GM18858 (cell line): Measurements from ENCODE around the gene PPFIA3.
"Not testable (repeated sequence)": the region's sequence is repeated elsewhere in the genome, so short reads cannot be mapped to it uniquely, and the experiment has no call there.

Source experiments
- ATAC-seq: cut with Tn5 transposase; IDR thresholded peaks from one replicate; pipeline ENCODE4 v1.9.1; 2021; ENCODE audit not compliant: unreplicated experiment

The PPFIA3 gene

DNA sequence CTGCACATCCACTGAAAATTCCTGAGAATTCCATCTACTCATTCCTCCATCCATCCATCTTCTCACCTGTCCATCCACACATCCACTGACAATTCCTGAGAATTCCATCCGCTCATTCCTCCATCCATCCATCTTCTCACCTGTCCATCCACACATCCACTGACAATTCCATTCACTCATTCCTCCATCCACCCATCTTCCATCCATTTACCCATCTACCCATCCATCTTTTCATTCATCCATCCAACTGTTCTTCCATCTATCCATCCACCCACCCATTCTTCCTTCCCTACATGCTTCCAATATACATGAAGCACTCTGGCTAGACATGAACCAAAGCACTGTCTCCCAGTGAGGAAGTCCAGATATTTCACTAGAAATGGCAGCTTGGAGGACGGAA is 53.9 kb downstream of the PPFIA3 start:
- no peak for ATAC-seq

DNA sequence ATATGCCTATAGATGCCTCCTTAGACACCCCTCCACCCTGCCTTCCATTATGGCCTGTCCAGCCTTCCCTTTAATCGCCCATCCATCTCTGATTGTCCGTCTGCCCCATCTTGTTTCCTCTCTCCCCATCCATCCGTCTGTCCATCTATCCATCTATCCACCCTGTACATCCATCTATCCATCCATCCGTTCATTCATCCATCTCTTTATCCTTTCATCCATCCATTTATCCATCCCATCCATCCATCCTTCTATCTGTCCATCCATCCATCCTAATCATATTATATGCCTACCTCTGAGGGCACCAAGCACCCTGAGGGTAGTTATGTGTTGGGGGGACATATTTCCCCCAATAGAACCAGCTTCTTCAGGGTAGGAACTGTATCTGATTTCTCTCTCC is 61.3 kb downstream of the PPFIA3 start:
- no peak for ATAC-seq

DNA sequence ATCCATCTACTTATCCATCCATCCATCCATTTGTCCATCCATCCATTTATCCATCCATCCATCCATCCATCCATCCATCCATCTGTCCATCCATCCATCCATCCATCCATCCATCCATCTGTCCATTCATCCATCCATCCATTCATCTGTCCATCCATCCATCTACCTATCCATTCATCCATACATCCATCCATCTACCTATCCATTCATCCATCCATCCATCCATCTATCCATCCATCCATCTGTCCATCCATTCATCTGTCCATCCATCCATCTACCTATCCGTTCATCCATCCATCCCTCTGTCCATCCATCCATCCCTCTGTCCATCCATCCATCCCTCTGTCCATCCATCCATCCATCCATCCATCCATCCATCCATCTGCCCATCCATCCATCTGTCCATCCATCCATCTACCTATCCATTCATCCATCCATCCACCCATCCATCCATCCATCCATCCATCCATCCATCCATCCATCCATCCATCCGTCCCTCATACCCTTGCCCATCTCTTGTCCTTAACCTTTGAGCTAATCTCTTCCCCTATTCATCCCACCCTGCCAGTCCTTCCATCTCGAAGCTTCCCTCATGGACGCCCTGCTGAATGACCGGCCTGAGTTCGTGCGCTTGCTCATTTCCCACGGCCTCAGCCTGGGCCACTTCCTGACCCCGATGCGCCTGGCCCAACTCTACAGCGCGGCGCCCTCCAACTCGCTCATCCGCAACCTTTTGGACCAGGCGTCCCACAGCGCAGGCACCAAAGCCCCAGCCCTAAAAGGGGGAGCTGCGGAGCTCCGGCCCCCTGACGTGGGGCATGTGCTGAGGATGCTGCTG is 62.9 kb downstream of the PPFIA3 start:
- ATAC-seq: not testable (repeated sequence)

DNA sequence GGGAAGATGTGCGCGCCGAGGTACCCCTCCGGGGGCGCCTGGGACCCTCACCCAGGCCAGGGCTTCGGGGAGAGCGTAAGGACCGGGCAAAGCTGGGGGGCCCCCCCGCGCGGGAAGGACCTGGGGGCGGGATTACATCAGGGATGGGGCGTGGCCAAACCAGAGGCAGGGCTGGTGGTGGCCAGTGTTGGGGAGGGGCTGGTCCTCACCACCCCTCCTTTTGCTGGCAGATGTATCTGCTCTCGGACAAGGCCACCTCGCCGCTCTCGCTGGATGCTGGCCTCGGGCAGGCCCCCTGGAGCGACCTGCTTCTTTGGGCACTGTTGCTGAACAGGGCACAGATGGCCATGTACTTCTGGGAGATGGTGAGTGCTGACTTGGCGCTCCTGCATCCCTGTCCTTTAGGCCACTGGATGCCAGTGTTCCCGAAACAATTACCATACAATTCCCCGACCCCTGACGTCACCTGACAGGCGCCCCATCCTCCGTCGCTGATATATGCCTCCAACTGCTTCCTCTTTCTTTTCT is 63.6 kb downstream of the PPFIA3 start:
- no peak for ATAC-seq

DNA sequence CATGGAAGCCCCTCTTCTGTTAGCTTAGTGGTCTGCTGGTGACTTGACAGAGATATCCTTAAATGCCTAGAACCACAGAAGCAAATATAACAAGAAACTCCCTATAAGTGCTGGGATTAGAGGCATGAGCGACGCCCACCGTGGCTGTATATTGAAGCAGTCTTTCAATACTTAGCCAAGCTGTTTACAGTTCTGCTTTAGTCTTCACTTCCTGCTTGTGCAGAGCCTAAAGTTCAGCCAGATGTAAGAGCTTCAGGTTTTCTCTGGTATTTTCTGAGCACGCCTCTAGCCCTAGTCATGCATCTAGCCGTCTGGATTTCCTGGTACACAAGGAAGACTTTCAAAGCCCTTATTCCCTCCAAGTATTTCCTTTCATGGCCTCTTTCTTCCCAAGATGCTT is 66.8 kb downstream of the PPFIA3 start:
- no peak for ATAC-seq

DNA sequence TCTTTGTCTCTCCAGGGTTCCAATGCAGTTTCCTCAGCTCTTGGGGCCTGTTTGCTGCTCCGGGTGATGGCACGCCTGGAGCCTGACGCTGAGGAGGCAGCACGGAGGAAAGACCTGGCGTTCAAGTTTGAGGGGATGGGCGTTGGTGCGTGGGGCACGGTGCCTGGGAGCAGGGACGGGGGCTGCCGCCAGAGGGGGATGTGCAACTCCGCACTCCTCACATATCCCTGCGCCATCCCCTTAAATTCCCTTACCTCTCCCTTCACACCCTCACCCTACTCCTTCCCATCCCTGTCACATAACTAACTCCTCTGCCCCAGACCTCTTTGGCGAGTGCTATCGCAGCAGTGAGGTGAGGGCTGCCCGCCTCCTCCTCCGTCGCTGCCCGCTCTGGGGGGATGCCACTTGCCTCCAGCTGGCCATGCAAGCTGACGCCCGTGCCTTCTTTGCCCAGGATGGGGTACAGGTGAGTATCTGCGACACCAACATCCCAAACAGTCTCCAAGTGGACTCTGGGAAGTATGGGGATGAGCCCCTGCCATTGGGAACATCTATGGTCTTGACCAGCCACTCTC is 69.4 kb downstream of the PPFIA3 start:
- no peak for ATAC-seq

DNA sequence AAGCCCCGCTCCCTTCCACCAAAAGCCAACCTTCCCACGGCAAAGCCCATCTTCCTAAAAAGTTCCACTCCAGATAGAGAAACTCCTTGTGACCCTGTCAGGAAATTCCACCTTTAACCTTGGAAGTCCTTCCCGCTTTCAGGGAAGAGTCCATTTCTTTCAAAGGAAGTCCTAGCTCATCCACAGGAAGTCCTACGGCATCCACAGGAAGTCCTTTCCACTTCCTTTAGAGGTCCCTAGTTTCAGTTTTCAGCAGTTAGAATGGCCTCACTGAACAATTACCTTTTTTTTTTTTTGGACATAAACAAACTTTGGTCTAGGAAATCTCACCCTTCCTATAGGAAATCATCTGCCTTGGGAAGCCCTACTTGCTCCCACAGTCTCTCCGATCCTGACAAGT is 69.9 kb downstream of the PPFIA3 start:
- no peak for ATAC-seq

DNA sequence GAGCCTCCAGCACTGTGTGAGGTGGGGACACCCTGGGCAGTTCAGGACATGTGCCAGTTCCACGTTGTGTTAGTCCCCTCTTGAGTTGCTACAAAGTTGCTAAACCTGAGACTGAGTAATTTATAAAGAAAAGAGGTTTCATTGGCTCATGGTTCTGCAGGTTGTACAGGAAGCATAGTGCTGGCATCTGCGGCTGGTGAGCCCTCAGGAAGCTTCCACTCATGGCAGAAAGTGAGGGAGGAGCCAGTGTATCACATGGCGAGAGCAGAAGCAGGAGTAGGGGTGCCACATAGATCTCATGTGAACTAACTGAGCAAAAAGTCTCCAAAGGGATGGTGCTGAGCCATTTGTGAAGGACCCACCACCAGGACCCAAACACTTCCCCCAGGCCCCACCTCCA is 71.4 kb downstream of the PPFIA3 start:
- no peak for ATAC-seq

DNA sequence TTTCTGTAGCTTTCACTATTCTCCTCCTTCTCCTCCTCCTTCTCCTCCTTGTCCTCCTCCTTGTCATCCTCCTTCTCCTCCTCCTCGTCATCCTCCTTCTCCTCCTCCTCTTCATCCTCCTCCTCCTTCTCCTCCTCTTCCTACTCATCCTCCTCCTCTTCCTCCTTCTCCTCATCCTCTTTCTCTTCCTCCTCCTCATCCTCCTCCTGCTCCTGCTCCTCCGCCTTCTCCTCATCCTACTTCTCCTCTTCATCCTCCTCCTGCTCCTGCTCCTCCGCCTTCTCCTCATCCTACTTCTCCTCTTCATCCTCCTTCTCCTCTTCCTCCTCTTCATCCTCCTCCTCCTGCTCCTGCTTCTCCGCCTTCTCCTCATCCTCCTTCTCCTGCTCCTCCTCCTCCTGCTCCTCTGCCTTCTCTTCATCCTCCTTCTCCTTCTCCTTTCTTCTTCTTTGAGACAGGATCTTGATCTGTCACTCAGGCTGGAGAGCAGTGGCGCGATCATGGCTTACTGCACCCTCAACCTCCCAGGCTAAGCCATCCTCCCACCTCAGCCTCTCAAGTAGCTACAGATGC is 74.6 kb downstream of the PPFIA3 start:
- no peak for ATAC-seq

DNA sequence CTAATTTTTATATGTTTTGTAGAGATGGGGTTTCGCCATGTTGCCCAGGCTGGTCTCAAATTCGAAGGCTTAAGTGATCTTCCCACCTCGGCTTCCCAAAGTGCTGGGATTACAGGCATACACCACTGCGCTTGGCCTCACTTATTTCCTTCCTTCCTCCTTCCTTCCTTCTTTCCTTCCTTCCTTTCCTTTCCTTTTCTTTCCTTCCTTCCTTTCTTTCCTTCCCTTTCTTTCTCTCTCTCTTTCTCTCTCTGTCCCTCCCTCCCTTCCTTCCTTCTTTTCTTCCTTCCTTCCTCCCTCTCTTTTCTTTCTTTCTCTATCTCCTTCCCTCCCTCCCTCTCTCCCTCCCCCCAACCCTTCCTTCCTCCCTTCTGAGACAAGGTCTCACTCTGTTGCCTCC is 75.1 kb downstream of the PPFIA3 start:
- ATAC-seq: no peak

DNA sequence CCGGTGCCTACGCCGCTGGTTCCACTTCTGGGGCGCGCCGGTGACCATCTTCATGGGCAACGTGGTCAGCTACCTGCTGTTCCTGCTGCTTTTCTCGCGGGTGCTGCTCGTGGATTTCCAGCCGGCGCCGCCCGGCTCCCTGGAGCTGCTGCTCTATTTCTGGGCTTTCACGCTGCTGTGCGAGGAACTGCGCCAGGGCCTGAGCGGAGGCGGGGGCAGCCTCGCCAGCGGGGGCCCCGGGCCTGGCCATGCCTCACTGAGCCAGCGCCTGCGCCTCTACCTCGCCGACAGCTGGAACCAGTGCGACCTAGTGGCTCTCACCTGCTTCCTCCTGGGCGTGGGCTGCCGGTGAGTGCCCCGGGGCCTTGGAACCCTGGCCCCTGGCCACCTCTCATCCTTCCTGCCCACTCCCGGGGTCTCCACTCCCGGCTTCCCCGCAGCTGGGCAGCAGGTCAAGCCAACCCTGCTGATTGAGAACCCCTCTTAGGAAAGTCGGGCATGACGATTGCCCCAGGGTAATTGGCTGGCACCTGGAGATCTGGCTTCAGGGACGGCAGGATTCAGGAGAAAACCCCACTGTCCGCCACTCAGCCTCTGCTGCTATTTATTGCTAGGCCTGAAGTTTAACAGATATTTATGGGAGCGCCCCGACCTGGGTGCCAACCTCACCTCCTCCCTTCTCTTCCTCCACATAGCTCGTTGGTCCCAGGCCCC is 77.3 kb downstream of the PPFIA3 start:
- no peak for ATAC-seq

DNA sequence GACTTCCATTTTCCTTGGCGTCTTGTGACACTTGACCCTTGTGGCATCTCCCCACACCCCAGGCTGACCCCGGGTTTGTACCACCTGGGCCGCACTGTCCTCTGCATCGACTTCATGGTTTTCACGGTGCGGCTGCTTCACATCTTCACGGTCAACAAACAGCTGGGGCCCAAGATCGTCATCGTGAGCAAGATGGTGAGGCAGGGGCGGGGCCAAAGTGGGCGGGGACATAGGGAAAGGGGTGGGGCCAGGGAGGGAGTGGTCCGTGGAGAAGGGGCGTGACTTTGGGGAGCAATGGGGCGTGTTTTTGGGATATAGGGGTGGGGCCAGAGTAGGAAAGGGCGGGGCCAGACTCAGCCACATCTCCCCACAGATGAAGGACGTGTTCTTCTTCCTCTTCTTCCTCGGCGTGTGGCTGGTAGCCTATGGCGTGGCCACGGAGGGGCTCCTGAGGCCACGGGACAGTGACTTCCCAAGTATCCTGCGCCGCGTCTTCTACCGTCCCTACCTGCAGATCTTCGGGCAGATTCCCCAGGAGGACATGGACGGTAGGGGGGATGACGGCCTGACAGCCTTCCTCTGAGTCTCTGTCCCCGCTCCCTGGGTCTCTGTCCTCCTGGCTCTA is 81.0 kb downstream of the PPFIA3 start:
- ATAC-seq: no peak
